ENCODE measurements around the gene ST8SIA2. TPM values are rescaled to one million over a fixed set of nuclear protein-coding genes. Genes with fewer than 3 reads are reported as not detected.

ST8SIA2 gene
- total and polyA plus RNA-seq, 4 donors: not detected

DNA sequence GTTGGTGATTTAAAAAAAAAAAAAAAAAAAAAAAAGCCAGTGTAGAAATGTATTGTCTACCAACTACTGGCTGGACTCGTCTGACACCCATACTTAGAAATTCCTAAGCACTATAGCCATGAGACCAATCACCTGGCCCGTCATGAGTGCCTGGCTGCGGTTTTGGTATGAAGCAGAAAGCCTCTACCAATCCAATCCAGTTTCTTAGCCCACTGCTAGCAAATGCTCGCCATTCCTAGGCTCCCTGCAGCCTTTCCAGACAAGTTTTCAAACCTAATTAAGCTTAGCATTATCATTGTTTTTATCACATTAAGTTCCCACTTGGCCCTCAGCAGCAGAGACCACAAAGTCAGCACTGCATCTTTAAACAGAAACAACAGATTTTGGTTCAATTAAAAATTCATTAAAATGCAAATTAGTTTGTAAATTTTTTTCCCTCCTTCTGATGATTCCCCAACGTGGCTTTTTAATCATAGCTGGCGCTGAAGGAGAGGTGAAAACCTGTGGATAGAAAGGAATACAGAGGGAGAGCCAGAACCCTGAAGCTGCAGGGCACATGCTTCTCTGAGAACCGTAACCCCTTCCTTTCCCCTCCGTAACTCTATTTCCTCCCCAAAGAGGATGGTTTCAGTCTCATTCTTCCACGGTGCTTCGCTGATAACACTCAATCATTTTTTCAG is 32.2 kb upstream of the ST8SIA2 start:
- DNase-seq (ENCODE audit: low spot score): no peak
- H3K36me3 ChIP-seq (ENCODE audit: control insufficient read depth in 4 of 4, insufficient read depth in 3 of 4, low read depth in 1 of 4, low read length in 3 of 4): no peaks in the 10 kb centered on the region
- 69% methylated on average over 10 of the region's 10 CpGs for WGBS
- no peak overlapping the region for H3K4me3 ChIP-seq (ENCODE audit: low read depth in 1 of 3, low read length in 3 of 3)
- TF ChIP-seq SP1 (IDR thresholded peaks at IDR 0.05): no peak
- no peak for TF ChIP-seq YY1 (IDR thresholded peaks at IDR 0.05)
- no peak for TF ChIP-seq FOXA1 (IDR thresholded peaks at IDR 0.05)
- TF ChIP-seq, protein P1, sequence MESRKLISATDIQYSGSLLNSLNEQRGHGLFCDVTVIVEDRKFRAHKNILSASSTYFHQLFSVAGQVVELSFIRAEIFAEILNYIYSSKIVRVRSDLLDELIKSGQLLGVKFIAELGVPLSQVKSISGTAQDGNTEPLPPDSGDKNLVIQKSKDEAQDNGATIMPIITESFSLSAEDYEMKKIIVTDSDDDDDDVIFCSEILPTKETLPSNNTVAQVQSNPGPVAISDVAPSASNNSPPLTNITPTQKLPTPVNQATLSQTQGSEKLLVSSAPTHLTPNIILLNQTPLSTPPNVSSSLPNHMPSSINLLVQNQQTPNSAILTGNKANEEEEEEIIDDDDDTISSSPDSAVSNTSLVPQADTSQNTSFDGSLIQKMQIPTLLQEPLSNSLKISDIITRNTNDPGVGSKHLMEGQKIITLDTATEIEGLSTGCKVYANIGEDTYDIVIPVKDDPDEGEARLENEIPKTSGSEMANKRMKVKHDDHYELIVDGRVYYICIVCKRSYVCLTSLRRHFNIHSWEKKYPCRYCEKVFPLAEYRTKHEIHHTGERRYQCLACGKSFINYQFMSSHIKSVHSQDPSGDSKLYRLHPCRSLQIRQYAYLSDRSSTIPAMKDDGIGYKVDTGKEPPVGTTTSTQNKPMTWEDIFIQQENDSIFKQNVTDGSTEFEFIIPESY (IDR thresholded peaks at IDR 0.05): no peak
- H3K4me1 ChIP-seq (ENCODE audit: control insufficient read depth in 4 of 4, insufficient read depth in 4 of 4, low read length in 3 of 4): no peaks in the 10 kb centered on the region
- H3K9ac ChIP-seq (ENCODE audit: low read depth in 1 of 2, low read length in 2 of 2): no peak overlapping the region
- H3K27ac ChIP-seq (ENCODE audit: low read depth in 1 of 2, low read length in 2 of 2): no peak overlapping the region
- H3K9me3 ChIP-seq (ENCODE audit: control insufficient read depth in 4 of 4, low read length in 3 of 4): no peaks in the 10 kb centered on the region
- peaks cover 0 to 3% (median 0%) of the 10 kb centered on the region in 4 donors for H3K27me3 ChIP-seq (ENCODE audit: control insufficient read depth in 4 of 4, insufficient read depth in 4 of 4, low read length in 3 of 4)

DNA sequence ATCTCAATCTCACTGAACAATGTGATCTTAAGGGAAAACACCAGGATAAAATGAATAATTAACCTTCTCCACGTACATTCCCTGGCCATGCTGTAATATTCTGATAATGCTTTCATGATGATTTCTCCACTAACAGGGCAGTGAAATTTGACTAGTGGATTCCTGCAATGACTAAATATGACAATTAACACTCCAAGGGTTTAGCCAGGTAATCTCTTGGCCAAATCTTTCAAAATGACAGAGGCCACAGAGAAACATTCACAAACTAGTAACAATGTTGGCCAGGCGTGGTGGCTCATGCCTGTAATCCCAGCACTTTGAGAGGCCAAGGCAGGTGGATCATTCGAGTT is 31.7 kb upstream of the ST8SIA2 start:
- no peak overlapping the region for H3K4me3 ChIP-seq (ENCODE audit: low read depth in 1 of 3, low read length in 3 of 3)
- 73% methylated on average over 3 of the region's 3 CpGs for WGBS

More for the DNA sequence above, 31.7 kb upstream of the ST8SIA2 start:
- TF ChIP-seq FOXA1 (IDR thresholded peaks at IDR 0.05) (no peak), NR2F2 (IDR thresholded peaks at IDR 0.05) (no peak), RAD21 (IDR thresholded peaks at IDR 0.05) (no peak), YY1 (IDR thresholded peaks at IDR 0.05) (no peak), SP1 (IDR thresholded peaks at IDR 0.05) (no peak), EGR1 (IDR thresholded peaks at IDR 0.05; ENCODE audit: low read depth in 2 of 2) (no peak), FOXA2 (IDR thresholded peaks at IDR 0.05) (no peak), HNF4G (IDR thresholded peaks at IDR 0.05) (no peak), RXRA (IDR thresholded peaks at IDR 0.05) (no peak)
- TF ChIP-seq, protein P2, sequence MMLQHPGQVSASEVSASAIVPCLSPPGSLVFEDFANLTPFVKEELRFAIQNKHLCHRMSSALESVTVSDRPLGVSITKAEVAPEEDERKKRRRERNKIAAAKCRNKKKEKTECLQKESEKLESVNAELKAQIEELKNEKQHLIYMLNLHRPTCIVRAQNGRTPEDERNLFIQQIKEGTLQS (IDR thresholded peaks at IDR 0.05): no peak
- TF ChIP-seq, protein P3, sequence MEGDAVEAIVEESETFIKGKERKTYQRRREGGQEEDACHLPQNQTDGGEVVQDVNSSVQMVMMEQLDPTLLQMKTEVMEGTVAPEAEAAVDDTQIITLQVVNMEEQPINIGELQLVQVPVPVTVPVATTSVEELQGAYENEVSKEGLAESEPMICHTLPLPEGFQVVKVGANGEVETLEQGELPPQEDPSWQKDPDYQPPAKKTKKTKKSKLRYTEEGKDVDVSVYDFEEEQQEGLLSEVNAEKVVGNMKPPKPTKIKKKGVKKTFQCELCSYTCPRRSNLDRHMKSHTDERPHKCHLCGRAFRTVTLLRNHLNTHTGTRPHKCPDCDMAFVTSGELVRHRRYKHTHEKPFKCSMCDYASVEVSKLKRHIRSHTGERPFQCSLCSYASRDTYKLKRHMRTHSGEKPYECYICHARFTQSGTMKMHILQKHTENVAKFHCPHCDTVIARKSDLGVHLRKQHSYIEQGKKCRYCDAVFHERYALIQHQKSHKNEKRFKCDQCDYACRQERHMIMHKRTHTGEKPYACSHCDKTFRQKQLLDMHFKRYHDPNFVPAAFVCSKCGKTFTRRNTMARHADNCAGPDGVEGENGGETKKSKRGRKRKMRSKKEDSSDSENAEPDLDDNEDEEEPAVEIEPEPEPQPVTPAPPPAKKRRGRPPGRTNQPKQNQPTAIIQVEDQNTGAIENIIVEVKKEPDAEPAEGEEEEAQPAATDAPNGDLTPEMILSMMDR (IDR thresholded peaks at IDR 0.05; ENCODE audit: low read depth, low read length, missing input control): no peak
- TF ChIP-seq, protein P4, sequence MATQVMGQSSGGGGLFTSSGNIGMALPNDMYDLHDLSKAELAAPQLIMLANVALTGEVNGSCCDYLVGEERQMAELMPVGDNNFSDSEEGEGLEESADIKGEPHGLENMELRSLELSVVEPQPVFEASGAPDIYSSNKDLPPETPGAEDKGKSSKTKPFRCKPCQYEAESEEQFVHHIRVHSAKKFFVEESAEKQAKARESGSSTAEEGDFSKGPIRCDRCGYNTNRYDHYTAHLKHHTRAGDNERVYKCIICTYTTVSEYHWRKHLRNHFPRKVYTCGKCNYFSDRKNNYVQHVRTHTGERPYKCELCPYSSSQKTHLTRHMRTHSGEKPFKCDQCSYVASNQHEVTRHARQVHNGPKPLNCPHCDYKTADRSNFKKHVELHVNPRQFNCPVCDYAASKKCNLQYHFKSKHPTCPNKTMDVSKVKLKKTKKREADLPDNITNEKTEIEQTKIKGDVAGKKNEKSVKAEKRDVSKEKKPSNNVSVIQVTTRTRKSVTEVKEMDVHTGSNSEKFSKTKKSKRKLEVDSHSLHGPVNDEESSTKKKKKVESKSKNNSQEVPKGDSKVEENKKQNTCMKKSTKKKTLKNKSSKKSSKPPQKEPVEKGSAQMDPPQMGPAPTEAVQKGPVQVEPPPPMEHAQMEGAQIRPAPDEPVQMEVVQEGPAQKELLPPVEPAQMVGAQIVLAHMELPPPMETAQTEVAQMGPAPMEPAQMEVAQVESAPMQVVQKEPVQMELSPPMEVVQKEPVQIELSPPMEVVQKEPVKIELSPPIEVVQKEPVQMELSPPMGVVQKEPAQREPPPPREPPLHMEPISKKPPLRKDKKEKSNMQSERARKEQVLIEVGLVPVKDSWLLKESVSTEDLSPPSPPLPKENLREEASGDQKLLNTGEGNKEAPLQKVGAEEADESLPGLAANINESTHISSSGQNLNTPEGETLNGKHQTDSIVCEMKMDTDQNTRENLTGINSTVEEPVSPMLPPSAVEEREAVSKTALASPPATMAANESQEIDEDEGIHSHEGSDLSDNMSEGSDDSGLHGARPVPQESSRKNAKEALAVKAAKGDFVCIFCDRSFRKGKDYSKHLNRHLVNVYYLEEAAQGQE (IDR thresholded peaks at IDR 0.05): no peak
- Histone ChIP-seq H3K27me3 (ENCODE audit: control insufficient read depth in 4 of 4, insufficient read depth in 4 of 4, low read length in 3 of 4) (peaks cover 0 to 3% (median 0%) of the 10 kb centered on the region in 4 donors), H3K27ac (ENCODE audit: low read depth in 1 of 2, low read length in 2 of 2) (no peak overlapping the region), H3K4me1 (ENCODE audit: control insufficient read depth in 4 of 4, insufficient read depth in 4 of 4, low read length in 3 of 4) (no peaks in the 10 kb centered on the region), H3K36me3 (ENCODE audit: control insufficient read depth in 4 of 4, insufficient read depth in 3 of 4, low read depth in 1 of 4, low read length in 3 of 4) (no peaks in the 10 kb centered on the region), H3K9ac (ENCODE audit: low read depth in 1 of 2, low read length in 2 of 2) (no peak overlapping the region), H3K9me3 (ENCODE audit: control insufficient read depth in 4 of 4, low read length in 3 of 4) (no peaks in the 10 kb centered on the region)
- DNase-seq (ENCODE audit: low spot score): no peak
